ENCODE measurements around the gene RAB3D.

- TF ChIP-seq CTCF (conservative IDR thresholded peaks at IDR 0.05; ENCODE audit: low read depth in 2 of 2) (no peak), EZH2 (IDR thresholded peaks at IDR 0.05; ENCODE audit: low read depth, unreplicated experiment) (no peak), REST (IDR thresholded peaks at IDR 0.05; ENCODE audit: unreplicated experiment) (no peak)
These were observed 59.8 kb downstream of the RAB3D start for GRCh38 chr19:11279505-11280236.
